HepG2 (cell line): ENCODE results near the gene SAC3D1. TPM values are rescaled to one million over a fixed set of nuclear protein-coding genes. Genes with fewer than 3 reads are reported as not detected.
A peak's percentile ranks its signal among the peaks of the same experiment; 100 is the strongest.

Experiments used
- BHLHE40 ChIP-seq: IDR thresholded peaks from 2 replicates; pipeline ENCODE4 v1.6.1; 2011; ENCODE audit warnings: low read length, improper control_type of control experiment
- CBX5 ChIP-seq: sonication (generic); formaldehyde crosslinking; IDR thresholded peaks from 2 replicates; pipeline ENCODE4 v1.4.0; 2020; ENCODE audit warnings: missing genetic modification reagents, borderline replicate concordance
- GATAD1 ChIP-seq: IDR thresholded peaks from 2 replicates; pipeline ENCODE4 v1.6.1; 2016; ENCODE audit warnings: missing genetic modification reagents, missing compliant biosample characterization
- HMGXB4 ChIP-seq, 2 experiments: sonication (generic) in 1 of 2; formaldehyde crosslinking in 1 of 2; IDR thresholded peaks; 2 replicates each; pipeline versions ENCODE4 v1.4.0 to v1.6.1; 2018 to 2020; ENCODE audit warnings: missing genetic modification reagents in 2 of 2, borderline replicate concordance in 1 of 2, low read depth in 1 of 2, mild to moderate bottlenecking in 1 of 2, missing biosample characterization in 1 of 2
- KAT8 ChIP-seq: IDR thresholded peaks from 2 replicates; pipeline ENCODE4 v1.6.1; 2016; ENCODE audit warnings: missing genetic modification reagents, missing compliant biosample characterization
- MXD4 ChIP-seq: IDR thresholded peaks from 2 replicates; pipeline ENCODE4 v1.6.1; 2016; ENCODE audit warnings: mild to moderate bottlenecking, missing biosample characterization, missing genetic modification reagents
- POGZ ChIP-seq: sonication (generic); formaldehyde crosslinking; IDR thresholded peaks from 2 replicates; pipeline ENCODE4 v1.4.0; 2020; ENCODE audit warnings: mild to moderate bottlenecking, missing genetic modification reagents
- REPIN1 ChIP-seq: sonication (generic); formaldehyde crosslinking; IDR thresholded peaks from 2 replicates; pipeline ENCODE4 v1.8.0; 2022; ENCODE audit warnings: missing genetic modification reagents, low read depth, mild to moderate bottlenecking, borderline replicate concordance
- SOX13 ChIP-seq, 3 experiments: fragments of 450-650 bp in 1 of 3; sonication (generic) in 1 of 3; formaldehyde crosslinking in 1 of 3; IDR thresholded peaks in 2 of 3; conservative IDR thresholded peaks in 1 of 3; 2 replicates each; pipeline versions ENCODE4 v1.5.0 to v1.6.1; 2016 to 2020; ENCODE audit warnings: antibody characterized with exemption in 1 of 3, mild to moderate bottlenecking in 1 of 3, missing compliant biosample characterization in 1 of 3, missing genetic modification reagents in 1 of 3, moderate library complexity in 1 of 3
- ZBTB21 ChIP-seq: sonication (generic); formaldehyde crosslinking; IDR thresholded peaks from 2 replicates; pipeline ENCODE4 v1.4.0; 2020; ENCODE audit warnings: missing genetic modification reagents
- ZNF333 ChIP-seq: sonication (generic); formaldehyde crosslinking; IDR thresholded peaks from 2 replicates; pipeline ENCODE4 v1.4.0; 2020; ENCODE audit warnings: mild to moderate bottlenecking, missing genetic modification reagents, borderline replicate concordance
- ZZZ3 ChIP-seq: sonication (generic); formaldehyde crosslinking; IDR thresholded peaks from 2 replicates; pipeline ENCODE4 v1.4.0; 2020; ENCODE audit warnings: missing genetic modification reagents, mild to moderate bottlenecking, borderline replicate concordance
- polyA plus RNA-seq, 8 experiments: library from polyadenylated mRNA; depleted of rRNA in 3 of 8; stranded (reverse) in 7 of 8; unstranded in 1 of 8; fragments of >200 nt; fragmentation: Illumina TruSeq in 4 of 8; extraction: Trizol in 4 of 8; gene quantifications; 2 replicates each; pipeline versions ENCODE4 v1.2.1 to v1.2.3, GENCODE V29; 2011 to 2016; ENCODE audit warnings: low read depth in 4 of 8, missing spikeins in 1 of 8, mixed read lengths in 1 of 8; ENCODE audit not compliant: insufficient read depth in 1 of 8
- total RNA-seq, 5 experiments: library from RNA; depleted of rRNA; stranded (reverse); fragments of >200 nt; fragmentation: Illumina TruSeq; extraction: Trizol; gene quantifications; 2 replicates each; pipeline ENCODE4 v1.2.3, GENCODE V29; 2016; ENCODE audit warnings: low read depth in 1 of 5
- TF ChIP-seq, protein P1 (sequence below): sonication (generic); formaldehyde crosslinking; IDR thresholded peaks from 2 replicates; pipeline ENCODE4 v1.4.0; 2020; ENCODE audit warnings: missing genetic modification reagents
- TF ChIP-seq, protein P2 (sequence below): IDR thresholded peaks from 2 replicates; pipeline ENCODE4 v1.6.1; 2012; ENCODE audit warnings: low read depth, low read length, improper control_type of control experiment
- TF ChIP-seq, protein P3 (sequence below): sonication (generic); formaldehyde crosslinking; IDR thresholded peaks from 2 replicates; pipeline ENCODE4 v1.5.1; 2020; ENCODE audit warnings: mild to moderate bottlenecking, missing genetic modification reagents, borderline replicate concordance

Gene SAC3D1
- total and polyA plus RNA-seq, 2 of the 13 experiments (the other 11 are each of a cell fraction or from before 2014, with no cell fraction given): 7.4 to 36.3 TPM

DNA sequence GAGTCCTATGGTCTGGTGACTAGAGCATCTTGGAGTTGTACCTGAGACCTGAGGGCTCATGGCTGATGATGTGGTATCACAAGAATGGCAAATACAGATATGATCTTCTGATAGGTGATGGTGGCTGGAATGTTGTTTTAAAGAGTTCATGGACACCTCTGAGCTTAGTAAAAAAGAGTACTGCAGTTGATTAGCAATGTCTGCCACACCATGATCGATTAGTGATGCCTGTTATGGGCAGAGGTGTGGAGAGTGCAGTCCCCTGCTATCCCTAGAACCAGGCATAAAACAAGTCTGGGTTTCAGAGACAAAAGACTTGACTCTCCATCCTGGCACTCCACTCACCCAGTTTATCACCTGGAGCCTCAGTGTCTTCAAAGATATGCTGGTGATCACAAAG is 42.9 kb upstream of the SAC3D1 start (continued):
- TF ChIP-seq ZZZ3 (CRISPR knock-in tag) (no peak), POGZ (CRISPR knock-in tag) (0 out of 2 replicates have a peak, but pooled peaks have one; percentile 0), ZBTB21 (CRISPR knock-in tag) (no peak), REPIN1 (no peak), CBX5 (CRISPR knock-in tag) (no peak), HMGXB4 (CRISPR knock-in tag; IDR thresholded peaks at IDR 0.05; ENCODE audit: borderline replicate concordance in 1 of 2, low read depth in 1 of 2) (peak in 1 of 2 experiments; percentile 47; a peak in 1 of 4 replicates), ZNF333 (CRISPR knock-in tag) (no peak), MXD4 (CRISPR knock-in tag) (no peak), SOX13 (IDR thresholded peaks at IDR 0.05) (no peak), SOX13 (CRISPR knock-in tag; conservative IDR thresholded peaks at IDR 0.05 in 1 of 2, IDR thresholded peaks at IDR 0.05 in 1 of 2) (0 out of 4 replicates have a peak, but pooled peaks of 1 of the 2 experiments have one; percentile 34), GATAD1 (peak; percentile 73), KAT8 (peak; percentile 57; the same call in 1 of the 2 replicates), BHLHE40 (no peak)
- TF ChIP-seq, protein P1, sequence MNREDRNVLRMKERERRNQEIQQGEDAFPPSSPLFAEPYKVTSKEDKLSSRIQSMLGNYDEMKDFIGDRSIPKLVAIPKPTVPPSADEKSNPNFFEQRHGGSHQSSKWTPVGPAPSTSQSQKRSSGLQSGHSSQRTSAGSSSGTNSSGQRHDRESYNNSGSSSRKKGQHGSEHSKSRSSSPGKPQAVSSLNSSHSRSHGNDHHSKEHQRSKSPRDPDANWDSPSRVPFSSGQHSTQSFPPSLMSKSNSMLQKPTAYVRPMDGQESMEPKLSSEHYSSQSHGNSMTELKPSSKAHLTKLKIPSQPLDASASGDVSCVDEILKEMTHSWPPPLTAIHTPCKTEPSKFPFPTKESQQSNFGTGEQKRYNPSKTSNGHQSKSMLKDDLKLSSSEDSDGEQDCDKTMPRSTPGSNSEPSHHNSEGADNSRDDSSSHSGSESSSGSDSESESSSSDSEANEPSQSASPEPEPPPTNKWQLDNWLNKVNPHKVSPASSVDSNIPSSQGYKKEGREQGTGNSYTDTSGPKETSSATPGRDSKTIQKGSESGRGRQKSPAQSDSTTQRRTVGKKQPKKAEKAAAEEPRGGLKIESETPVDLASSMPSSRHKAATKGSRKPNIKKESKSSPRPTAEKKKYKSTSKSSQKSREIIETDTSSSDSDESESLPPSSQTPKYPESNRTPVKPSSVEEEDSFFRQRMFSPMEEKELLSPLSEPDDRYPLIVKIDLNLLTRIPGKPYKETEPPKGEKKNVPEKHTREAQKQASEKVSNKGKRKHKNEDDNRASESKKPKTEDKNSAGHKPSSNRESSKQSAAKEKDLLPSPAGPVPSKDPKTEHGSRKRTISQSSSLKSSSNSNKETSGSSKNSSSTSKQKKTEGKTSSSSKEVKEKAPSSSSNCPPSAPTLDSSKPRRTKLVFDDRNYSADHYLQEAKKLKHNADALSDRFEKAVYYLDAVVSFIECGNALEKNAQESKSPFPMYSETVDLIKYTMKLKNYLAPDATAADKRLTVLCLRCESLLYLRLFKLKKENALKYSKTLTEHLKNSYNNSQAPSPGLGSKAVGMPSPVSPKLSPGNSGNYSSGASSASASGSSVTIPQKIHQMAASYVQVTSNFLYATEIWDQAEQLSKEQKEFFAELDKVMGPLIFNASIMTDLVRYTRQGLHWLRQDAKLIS: no peak
- TF ChIP-seq, protein P2, sequence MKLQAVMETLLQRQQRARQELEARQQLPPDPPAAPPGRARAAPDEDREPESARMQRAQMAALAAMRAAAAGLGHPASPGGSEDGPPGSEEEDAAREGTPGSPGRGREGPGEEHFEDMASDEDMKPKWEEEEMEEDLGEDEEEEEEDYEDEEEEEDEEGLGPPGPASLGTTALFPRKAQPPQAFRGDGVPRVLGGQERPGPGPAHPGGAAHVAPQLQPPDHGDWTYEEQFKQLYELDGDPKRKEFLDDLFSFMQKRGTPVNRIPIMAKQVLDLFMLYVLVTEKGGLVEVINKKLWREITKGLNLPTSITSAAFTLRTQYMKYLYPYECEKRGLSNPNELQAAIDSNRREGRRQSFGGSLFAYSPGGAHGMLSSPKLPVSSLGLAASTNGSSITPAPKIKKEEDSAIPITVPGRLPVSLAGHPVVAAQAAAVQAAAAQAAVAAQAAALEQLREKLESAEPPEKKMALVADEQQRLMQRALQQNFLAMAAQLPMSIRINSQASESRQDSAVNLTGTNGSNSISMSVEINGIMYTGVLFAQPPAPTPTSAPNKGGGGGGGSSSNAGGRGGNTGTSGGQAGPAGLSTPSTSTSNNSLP: 0 out of 2 replicates have a peak, but pooled peaks have one; percentile 25
- TF ChIP-seq, protein P3, sequence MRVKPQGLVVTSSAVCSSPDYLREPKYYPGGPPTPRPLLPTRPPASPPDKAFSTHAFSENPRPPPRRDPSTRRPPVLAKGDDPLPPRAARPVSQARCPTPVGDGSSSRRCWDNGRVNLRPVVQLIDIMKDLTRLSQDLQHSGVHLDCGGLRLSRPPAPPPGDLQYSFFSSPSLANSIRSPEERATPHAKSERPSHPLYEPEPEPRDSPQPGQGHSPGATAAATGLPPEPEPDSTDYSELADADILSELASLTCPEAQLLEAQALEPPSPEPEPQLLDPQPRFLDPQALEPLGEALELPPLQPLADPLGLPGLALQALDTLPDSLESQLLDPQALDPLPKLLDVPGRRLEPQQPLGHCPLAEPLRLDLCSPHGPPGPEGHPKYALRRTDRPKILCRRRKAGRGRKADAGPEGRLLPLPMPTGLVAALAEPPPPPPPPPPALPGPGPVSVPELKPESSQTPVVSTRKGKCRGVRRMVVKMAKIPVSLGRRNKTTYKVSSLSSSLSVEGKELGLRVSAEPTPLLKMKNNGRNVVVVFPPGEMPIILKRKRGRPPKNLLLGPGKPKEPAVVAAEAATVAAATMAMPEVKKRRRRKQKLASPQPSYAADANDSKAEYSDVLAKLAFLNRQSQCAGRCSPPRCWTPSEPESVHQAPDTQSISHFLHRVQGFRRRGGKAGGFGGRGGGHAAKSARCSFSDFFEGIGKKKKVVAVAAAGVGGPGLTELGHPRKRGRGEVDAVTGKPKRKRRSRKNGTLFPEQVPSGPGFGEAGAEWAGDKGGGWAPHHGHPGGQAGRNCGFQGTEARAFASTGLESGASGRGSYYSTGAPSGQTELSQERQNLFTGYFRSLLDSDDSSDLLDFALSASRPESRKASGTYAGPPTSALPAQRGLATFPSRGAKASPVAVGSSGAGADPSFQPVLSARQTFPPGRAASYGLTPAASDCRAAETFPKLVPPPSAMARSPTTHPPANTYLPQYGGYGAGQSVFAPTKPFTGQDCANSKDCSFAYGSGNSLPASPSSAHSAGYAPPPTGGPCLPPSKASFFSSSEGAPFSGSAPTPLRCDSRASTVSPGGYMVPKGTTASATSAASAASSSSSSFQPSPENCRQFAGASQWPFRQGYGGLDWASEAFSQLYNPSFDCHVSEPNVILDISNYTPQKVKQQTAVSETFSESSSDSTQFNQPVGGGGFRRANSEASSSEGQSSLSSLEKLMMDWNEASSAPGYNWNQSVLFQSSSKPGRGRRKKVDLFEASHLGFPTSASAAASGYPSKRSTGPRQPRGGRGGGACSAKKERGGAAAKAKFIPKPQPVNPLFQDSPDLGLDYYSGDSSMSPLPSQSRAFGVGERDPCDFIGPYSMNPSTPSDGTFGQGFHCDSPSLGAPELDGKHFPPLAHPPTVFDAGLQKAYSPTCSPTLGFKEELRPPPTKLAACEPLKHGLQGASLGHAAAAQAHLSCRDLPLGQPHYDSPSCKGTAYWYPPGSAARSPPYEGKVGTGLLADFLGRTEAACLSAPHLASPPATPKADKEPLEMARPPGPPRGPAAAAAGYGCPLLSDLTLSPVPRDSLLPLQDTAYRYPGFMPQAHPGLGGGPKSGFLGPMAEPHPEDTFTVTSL (CRISPR knock-in tag): no peak
